ENCODE results near the gene SND1.

Gene SND1

GRCh38 chr7:127914693-127915092 lies 262.7 kb downstream of the SND1 start:
- TF ChIP-seq EP300 (IDR thresholded peaks at IDR 0.05; ENCODE audit: borderline replicate concordance): no peak
- no peak for TF ChIP-seq CREB1 (IDR thresholded peaks at IDR 0.05; ENCODE audit: low read depth)
- no peak for TF ChIP-seq TCF12 (IDR thresholded peaks at IDR 0.05; ENCODE audit: low read depth)
- TF ChIP-seq TAF1 (IDR thresholded peaks at IDR 0.05; ENCODE audit: low read depth): no peak

- TF ChIP-seq EP300 (IDR thresholded peaks at IDR 0.05; ENCODE audit: borderline replicate concordance) (no peak), EGR1 (IDR thresholded peaks at IDR 0.05) (no peak), CEBPB (IDR thresholded peaks at IDR 0.05) (no peak), TEAD4 (IDR thresholded peaks at IDR 0.05) (no peak), USF1 (IDR thresholded peaks at IDR 0.05) (no peak), MAX (IDR thresholded peaks at IDR 0.05) (no peak), REST (IDR thresholded peaks at IDR 0.05; ENCODE audit: low read depth) (no peak), NFIC (IDR thresholded peaks at IDR 0.05) (no peak), ZBTB7A (IDR thresholded peaks at IDR 0.05; ENCODE audit: low read depth) (no peak), TAF1 (IDR thresholded peaks at IDR 0.05; ENCODE audit: low read depth) (no peak), TCF12 (IDR thresholded peaks at IDR 0.05; ENCODE audit: low read depth) (no peak), FOXM1 (IDR thresholded peaks at IDR 0.05; ENCODE audit: borderline replicate concordance, low read depth) (no peak), CREB1 (IDR thresholded peaks at IDR 0.05; ENCODE audit: low read depth) (no peak), RAD21 (IDR thresholded peaks at IDR 0.05; ENCODE audit: low read depth) (no peak)
Observed at GRCh38 chr7:127916735-127917134, 264.7 kb downstream of the SND1 start.

GRCh38 chr7:127918130-127918529 lies 266.1 kb downstream of the SND1 start:
- no peak for TF ChIP-seq NFIC (IDR thresholded peaks at IDR 0.05)
- no peak for TF ChIP-seq EP300 (IDR thresholded peaks at IDR 0.05; ENCODE audit: borderline replicate concordance)
- no peak for TF ChIP-seq FOXM1 (IDR thresholded peaks at IDR 0.05; ENCODE audit: borderline replicate concordance, low read depth)

GRCh38 chr7:127920787-127921438 lies 268.9 kb downstream of the SND1 start:
- TF ChIP-seq NFIC (IDR thresholded peaks at IDR 0.05) (no peak), USF1 (IDR thresholded peaks at IDR 0.05) (no peak), EP300 (IDR thresholded peaks at IDR 0.05; ENCODE audit: borderline replicate concordance) (no peak), CREB1 (IDR thresholded peaks at IDR 0.05; ENCODE audit: low read depth) (no peak), TAF1 (IDR thresholded peaks at IDR 0.05; ENCODE audit: low read depth) (no peak), TCF12 (IDR thresholded peaks at IDR 0.05; ENCODE audit: low read depth) (no peak)

GRCh38 chr7:127922656-127923055 lies 270.7 kb downstream of the SND1 start:
- TF ChIP-seq CREB1 (IDR thresholded peaks at IDR 0.05; ENCODE audit: low read depth) (no peak), EGR1 (IDR thresholded peaks at IDR 0.05) (no peak), TEAD4 (IDR thresholded peaks at IDR 0.05) (no peak), REST (IDR thresholded peaks at IDR 0.05; ENCODE audit: low read depth) (no peak)

- no peak for TF ChIP-seq TAF1 (IDR thresholded peaks at IDR 0.05; ENCODE audit: low read depth)
- no peak for TF ChIP-seq TCF12 (IDR thresholded peaks at IDR 0.05; ENCODE audit: low read depth)
- no peak for TF ChIP-seq ZBTB7A (IDR thresholded peaks at IDR 0.05; ENCODE audit: low read depth)
- no peak for TF ChIP-seq RAD21 (IDR thresholded peaks at IDR 0.05; ENCODE audit: low read depth)
- no peak for TF ChIP-seq CREB1 (IDR thresholded peaks at IDR 0.05; ENCODE audit: low read depth)
- TF ChIP-seq YY1 (IDR thresholded peaks at IDR 0.05; ENCODE audit: low read depth): no peak
- TF ChIP-seq MAX (IDR thresholded peaks at IDR 0.05): no peak
- TF ChIP-seq EP300 (IDR thresholded peaks at IDR 0.05; ENCODE audit: borderline replicate concordance): no peak
- no peak for TF ChIP-seq FOXM1 (IDR thresholded peaks at IDR 0.05; ENCODE audit: borderline replicate concordance, low read depth)
- TF ChIP-seq USF1 (IDR thresholded peaks at IDR 0.05): no peak
- no peak for TF ChIP-seq NFIC (IDR thresholded peaks at IDR 0.05)
- TF ChIP-seq CEBPB (IDR thresholded peaks at IDR 0.05): no peak
- no peak for TF ChIP-seq REST (IDR thresholded peaks at IDR 0.05; ENCODE audit: low read depth)
- no peak for TF ChIP-seq TEAD4 (IDR thresholded peaks at IDR 0.05)
- TF ChIP-seq EGR1 (IDR thresholded peaks at IDR 0.05): no peak
Observed at GRCh38 chr7:127924874-127925273, 272.9 kb downstream of the SND1 start.

All from Ishikawa (cell line).